ENCODE results near the gene PADI1. TPM values are rescaled to one million over a fixed set of nuclear protein-coding genes. Genes with fewer than 3 reads are reported as not detected.

PADI1 gene
- total RNA-seq, 1 donor from 2014 or later: not detected

GRCh38 chr1:17278996-17279830 is 74.3 kb downstream of the PADI1 start:
- H3K4me3 ChIP-seq: no peak overlapping the region
- no peaks in the 10 kb centered on the region for H3K4me1 ChIP-seq
- peaks cover 98% of the 10 kb centered on the region for H3K27me3 ChIP-seq (ENCODE audit: low read depth)
- H3K27ac ChIP-seq (replicated peaks): no peak overlapping the region
- TF ChIP-seq CTCF (IDR thresholded peaks at IDR 0.05; ENCODE audit: borderline replicate concordance): no peak
- intact Hi-C loops (cut with micrococcal nuclease): no loop called here
- no peaks in the 10 kb centered on the region for H3K9me3 ChIP-seq (replicated peaks)
- DNase-seq: no peak
- no peaks in the 10 kb centered on the region for H3K36me3 ChIP-seq

GRCh38 chr1:17280436-17280835 is 75.5 kb downstream of the PADI1 start:
- no peak for TF ChIP-seq CTCF (IDR thresholded peaks at IDR 0.05; ENCODE audit: borderline replicate concordance)

GRCh38 chr1:17280894-17281293 is 76.0 kb downstream of the PADI1 start:
- intact Hi-C loops (cut with micrococcal nuclease): no loop called here
- DNase-seq: no peak
- TF ChIP-seq CTCF (IDR thresholded peaks at IDR 0.05; ENCODE audit: borderline replicate concordance): no peak

More at GRCh38 chr1:17280436-17280835, 75.5 kb downstream of the PADI1 start:
- intact Hi-C loops (cut with micrococcal nuclease): no loop called here
- Histone ChIP-seq H3K9me3 (replicated peaks) (no peaks in the 10 kb centered on the region), H3K4me1 (no peaks in the 10 kb centered on the region), H3K4me3 (no peak overlapping the region), H3K36me3 (no peaks in the 10 kb centered on the region), H3K27me3 (ENCODE audit: low read depth) (peaks cover 98% of the 10 kb centered on the region), H3K27ac (replicated peaks) (no peak overlapping the region)
- no peak for DNase-seq

GRCh38 chr1:17281775-17282181 is 76.8 kb downstream of the PADI1 start:
- DNase-seq: no peak
- no peaks in the 10 kb centered on the region for H3K9me3 ChIP-seq (replicated peaks)
- H3K36me3 ChIP-seq: no peaks in the 10 kb centered on the region
- peaks cover 97% of the 10 kb centered on the region for H3K27me3 ChIP-seq (ENCODE audit: low read depth)
- H3K4me1 ChIP-seq: no peaks in the 10 kb centered on the region
- H3K4me3 ChIP-seq: no peak overlapping the region
- H3K27ac ChIP-seq (replicated peaks): no peak overlapping the region
- intact Hi-C loops (cut with micrococcal nuclease): no loop called here
- no peak for TF ChIP-seq CTCF (IDR thresholded peaks at IDR 0.05; ENCODE audit: borderline replicate concordance)

More at GRCh38 chr1:17280894-17281293, 76.0 kb downstream of the PADI1 start:
- no peaks in the 10 kb centered on the region for H3K9me3 ChIP-seq (replicated peaks)
- no peak overlapping the region for H3K27ac ChIP-seq (replicated peaks)
- H3K27me3 ChIP-seq (ENCODE audit: low read depth): peaks cover 97% of the 10 kb centered on the region
- H3K4me1 ChIP-seq: no peaks in the 10 kb centered on the region
- H3K4me3 ChIP-seq: no peak overlapping the region
- H3K36me3 ChIP-seq: no peaks in the 10 kb centered on the region

GRCh38 chr1:17282836-17283235 is 77.9 kb downstream of the PADI1 start:
- DNase-seq: no peak
- Histone ChIP-seq H3K27ac (replicated peaks) (no peak overlapping the region), H3K4me1 (no peaks in the 10 kb centered on the region), H3K9me3 (replicated peaks) (no peaks in the 10 kb centered on the region), H3K4me3 (no peak overlapping the region), H3K27me3 (ENCODE audit: low read depth) (peaks cover 97% of the 10 kb centered on the region), H3K36me3 (no peaks in the 10 kb centered on the region)
- TF ChIP-seq CTCF (IDR thresholded peaks at IDR 0.05; ENCODE audit: borderline replicate concordance): no peak
- intact Hi-C loops (cut with micrococcal nuclease): no loop called here
